Iris pigment epithelial cell (primary cell): ENCODE data around the gene CSN1S1.
"Not testable (repeated sequence)": the region's sequence is repeated elsewhere in the genome, so short reads cannot be mapped to it uniquely, and the experiment has no call there.

Experiments used
- DNase-seq: peaks from one replicate; pipeline ENCODE4 v3.0.0-alpha.2; 2011; ENCODE audit warnings: low read depth

The CSN1S1 gene

DNA sequence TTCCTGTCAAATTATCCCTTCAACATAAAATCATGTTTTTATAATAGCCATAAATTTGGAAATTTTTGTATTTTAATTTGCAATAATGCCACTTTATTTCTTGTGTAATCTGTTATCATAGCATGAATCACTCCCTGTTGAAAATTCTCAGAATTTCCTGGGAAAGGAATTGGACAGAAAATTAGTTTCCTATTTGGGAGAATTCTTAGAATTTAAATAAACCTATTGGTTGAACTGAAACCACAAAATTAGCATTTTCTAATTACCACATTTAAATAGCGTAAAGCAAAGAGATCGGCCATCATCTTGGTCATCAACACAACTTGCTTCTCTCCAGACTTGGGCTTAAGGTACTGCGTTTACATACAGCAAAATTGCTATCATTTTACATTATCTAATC is at the start of gene CSN1S1:
TSS of gene CSN1S1 (plus strand) at position 301 of the 400 bp plus-strand sequence. CDS start 1,488 bp downstream, outside the sequence.
- DNase-seq: no peak

- DNase-seq: peak; percentile 65
Measured at GRCh38 chr4:69881173-69881773, 49.6 kb upstream of the CSN1S1 start.

- no peak for DNase-seq
Measured at GRCh38 chr4:69882150-69882549, 48.7 kb upstream of the CSN1S1 start.

- DNase-seq: peak; percentile 56
Measured at GRCh38 chr4:69888336-69888735, 42.5 kb upstream of the CSN1S1 start.

DNA sequence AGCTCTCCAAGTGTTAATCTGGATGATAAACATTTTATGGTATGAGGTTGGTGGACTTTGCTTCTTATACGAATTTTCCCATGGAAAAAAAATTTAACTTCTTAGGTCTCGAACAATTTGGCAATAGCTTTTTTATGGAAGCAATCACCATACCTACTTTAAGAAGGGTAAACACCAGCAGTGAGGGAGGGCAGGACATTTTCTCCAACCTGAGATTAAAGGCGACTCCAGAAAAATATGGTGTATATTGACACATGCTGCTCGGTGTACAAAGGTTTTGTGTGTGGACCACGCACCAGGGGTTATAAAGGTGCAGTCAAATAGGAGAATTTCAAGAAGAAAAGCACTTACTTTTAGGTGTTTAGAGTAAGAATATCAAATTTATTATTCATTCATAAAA is 36.7 kb upstream of the CSN1S1 start:
- no peak for DNase-seq

- no peak for DNase-seq
Measured at GRCh38 chr4:69894721-69895120, 36.1 kb upstream of the CSN1S1 start.

- DNase-seq: peak; percentile 29
Measured at GRCh38 chr4:69896530-69897116, 34.2 kb upstream of the CSN1S1 start.

DNA sequence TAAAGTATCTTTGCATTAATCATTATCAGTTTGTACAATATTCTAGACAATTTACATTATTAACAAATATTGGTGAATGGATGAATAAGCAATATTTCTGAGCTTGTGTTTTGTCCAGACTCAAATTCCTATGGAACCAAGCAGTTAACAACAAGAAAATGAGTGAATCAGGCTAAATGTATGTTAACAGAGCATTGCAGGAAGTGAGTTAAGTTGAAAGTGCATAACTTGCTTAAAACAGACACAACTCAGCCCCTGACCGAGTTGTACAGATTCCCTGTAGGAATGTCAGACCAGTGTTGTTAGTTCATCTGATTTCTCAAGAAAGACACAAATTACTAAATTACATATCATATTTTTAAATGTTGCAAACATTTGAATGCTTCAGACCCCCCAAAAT is 23.7 kb upstream of the CSN1S1 start:
- DNase-seq: peak; percentile 85

DNA sequence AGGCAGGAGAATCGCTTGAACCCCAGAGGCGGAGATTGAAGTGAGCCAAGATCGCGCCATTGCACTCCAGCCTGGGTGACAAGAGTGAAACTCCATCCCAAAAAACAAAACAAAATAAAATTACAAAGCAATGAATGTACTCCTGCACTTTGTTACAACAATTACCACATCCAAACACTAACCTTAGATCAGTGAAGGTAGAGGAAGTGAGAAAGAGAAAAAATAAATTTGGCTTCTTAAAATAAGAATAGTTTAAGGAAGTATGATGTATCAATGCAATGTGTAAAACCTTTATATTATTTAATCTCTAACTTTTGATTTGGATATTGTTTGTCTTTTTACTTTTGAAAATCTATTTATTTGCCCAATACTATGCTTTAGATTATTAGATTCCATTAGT is 21.7 kb upstream of the CSN1S1 start:
- no peak for DNase-seq

DNA sequence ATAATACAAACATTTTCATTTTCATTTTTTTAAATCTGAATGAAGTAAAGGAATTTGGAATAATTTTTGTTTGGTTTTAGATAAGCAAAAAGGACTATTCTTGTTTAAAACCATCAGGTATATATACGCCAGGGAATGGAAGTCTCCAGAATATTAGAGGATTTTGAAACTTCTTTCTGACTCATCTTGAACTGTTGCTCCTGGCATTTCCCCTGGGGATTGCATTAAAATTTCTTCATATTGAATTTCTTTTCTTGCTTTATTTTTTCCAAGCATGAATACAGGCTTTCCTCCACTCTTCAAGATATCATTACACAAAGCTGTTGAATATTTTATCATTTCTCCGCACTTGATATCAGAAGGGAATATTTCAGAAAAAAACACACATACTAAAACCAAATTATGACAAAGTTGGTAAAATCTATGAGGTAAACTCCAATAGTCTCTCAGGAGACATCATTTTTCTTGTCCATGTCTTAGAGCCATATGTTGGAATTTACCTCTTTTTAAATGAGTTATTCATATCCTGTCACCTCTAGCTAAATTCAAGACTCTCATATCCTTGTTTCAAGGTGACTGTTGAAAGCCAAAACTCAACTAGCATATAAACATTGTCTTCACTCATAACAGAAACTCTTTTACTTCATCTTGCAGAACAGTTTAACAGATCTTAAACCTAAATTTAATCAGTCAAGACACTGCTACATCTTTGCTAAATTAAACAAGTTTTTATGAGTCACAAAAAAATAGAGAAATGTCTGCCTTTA is 20.7 kb upstream of the CSN1S1 start:
- peak; percentile 79 for DNase-seq

DNA sequence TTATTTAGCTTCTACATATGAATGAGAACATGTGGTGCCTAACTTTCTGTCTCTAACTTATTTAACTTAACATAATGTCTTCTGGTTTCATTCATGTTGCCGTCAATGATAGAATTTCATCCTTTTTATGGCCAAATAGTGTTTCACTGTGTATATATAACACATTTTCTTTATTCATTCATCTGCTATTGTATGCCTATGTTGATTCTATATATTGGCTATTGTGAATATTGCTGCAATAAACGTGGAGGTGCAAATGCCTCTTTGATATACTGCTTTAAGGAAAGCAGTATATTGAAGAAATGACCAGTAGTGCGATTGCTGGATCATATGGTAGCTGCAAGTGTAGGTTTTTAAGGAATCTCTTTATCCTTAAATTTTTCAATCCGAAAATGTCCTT is 10.0 kb upstream of the CSN1S1 start:
- DNase-seq: no peak

DNA sequence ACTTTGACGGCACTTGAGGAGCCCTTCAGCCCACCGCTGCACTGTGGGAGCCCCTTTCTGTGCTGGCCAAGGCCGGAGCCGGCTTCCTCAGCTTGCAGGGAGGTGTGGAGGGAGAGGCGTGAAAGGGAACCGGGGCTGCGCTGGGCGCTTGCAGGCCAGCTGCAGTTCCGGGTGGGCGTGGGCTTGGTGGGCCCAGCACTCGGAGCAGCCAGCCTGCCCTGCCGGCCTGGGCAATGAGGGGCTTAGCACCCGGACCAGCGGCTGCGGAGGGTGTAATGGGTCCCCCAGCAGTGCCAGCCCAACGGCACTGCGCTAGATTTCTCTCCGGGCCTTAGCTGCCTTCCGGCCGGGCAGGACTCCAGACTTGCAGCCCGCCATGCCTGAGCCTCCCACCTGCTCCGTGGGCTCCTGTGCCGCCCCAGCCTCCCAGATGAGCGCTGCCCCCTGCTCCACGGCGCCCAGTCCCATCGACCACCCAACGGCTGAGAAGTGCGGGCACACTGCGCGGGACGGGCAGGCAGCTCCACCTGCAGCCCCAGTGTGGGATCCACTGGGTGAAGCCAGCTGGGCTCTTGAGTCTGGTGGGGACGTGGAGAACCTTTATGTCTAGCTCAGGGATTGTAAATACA is 7.0 kb upstream of the CSN1S1 start:
- not testable (repeated sequence) for DNase-seq

DNA sequence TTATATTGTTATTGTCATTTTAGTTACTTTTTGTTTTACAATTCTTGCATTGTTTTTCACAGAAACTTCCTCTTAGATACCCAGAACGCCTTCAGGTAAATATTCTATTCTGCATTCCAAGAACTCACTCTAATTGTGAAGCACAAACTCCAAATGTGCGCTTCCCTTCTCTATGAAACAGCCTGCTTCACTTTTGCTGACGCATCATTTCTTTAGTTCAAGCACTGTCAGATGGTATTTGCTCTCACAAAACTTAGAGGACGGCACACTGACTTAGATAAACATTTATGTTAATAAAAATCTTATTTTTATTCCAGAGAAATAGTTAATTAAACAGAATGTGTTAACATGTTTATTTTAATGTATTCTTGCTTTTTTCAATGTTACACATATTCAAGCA is 3.3 kb downstream of the CSN1S1 start:
- DNase-seq: no peak

GRCh38 chr4:69936566-69936965 is 5.7 kb downstream of the CSN1S1 start:
- peak; percentile 78 for DNase-seq

DNA sequence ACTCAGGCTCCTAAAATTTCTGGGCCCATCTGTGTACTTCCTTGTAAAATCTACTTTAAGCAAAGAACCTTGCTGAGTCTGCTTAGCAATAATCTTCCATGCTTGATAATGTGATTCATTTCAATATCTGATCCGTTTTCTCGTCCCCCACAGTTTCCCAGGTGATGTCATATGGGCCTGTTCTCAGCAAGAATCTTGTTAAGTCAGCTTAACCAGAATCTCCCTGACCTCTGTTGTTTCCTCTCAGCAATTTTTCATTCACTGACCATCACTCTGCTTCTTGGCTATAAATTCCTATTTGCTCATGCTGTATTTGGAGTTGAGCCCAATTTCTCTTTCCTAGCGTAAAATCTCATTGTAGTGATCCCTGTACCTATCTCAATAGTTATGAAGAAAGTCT is 20.7 kb downstream of the CSN1S1 start:
- DNase-seq: peak; percentile 73

GRCh38 chr4:69957209-69957608 is 26.3 kb downstream of the CSN1S1 start:
- peak; percentile 18 for DNase-seq

- no peak for DNase-seq
Measured at GRCh38 chr4:69965628-69966027, 34.8 kb downstream of the CSN1S1 start, which contains the start of gene CSN2. TSS of gene CSN2 (minus strand) at chr4:69965728. CDS start at chr4:69960995, 4,733 bp downstream.

DNA sequence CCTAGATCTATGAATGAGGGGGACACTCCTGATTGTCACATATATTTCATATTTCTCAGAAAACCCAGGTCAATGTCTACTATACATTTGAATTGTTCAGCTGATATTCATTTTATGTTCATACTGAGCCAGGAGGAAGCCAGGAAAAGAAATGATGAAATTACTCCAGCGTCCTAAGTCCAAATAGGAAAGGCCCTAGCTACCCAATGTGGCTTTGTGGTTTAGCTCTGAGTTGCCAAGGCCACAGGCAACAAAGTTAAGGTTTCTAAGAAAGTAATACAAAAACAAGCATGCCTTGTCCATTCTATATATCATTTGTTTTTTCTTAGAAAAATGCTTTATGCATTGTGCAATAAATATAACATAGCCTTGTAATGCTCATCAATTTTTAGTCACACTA is 39.2 kb downstream of the CSN1S1 start:
- DNase-seq: peak; percentile 48

- no peak for DNase-seq
Measured at GRCh38 chr4:69974631-69975030, 43.8 kb downstream of the CSN1S1 start.

- peak; percentile 87 for DNase-seq
Measured at GRCh38 chr4:69977582-69977981, 46.7 kb downstream of the CSN1S1 start.

GRCh38 chr4:69984030-69984443 is 53.2 kb downstream of the CSN1S1 start:
- DNase-seq: peak; percentile 80

DNA sequence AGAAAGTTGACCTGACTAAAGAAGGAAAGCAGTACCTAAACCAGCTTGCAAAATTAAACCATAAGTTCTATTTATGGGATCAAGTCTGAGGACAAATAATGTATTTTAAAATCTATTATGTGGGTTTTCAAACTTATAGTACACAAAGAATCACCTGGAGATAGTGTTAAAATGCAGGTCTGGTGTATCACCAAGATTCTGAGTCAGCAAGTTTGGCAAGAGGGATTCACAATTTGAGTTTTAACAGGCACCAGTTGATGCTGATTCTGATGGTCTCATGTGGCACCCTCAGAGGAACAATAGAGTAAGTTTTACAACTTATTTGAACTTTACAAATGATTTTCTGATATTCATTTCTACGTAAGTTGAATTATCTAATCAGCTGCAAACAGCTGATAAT is 55.8 kb downstream of the CSN1S1 start:
- DNase-seq: no peak

DNA sequence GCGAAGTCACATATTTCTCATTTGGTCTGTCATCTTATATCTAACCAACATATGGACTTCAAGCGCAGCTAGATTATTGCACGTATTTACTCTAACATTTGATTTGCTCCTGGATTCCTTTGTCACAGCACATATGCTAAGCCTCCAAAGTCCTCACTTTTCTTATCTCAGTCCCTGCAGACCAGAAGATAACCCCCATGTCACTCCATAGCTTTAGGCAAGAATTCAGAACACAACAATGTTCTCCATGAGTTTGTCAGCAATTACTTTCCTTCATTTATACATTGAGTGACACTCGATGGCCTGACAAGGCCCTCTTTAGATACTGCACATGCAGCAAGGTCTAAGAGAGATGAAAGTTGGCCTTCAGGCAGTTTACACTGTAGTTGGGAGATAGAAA is 60.1 kb downstream of the CSN1S1 start:
- DNase-seq: no peak
